ENCODE results near the gene G0S2.
"Not testable (repeated sequence)": the region's sequence is repeated elsewhere in the genome, so short reads cannot be mapped to it uniquely, and the experiment has no call there.

G0S2 gene

DNA sequence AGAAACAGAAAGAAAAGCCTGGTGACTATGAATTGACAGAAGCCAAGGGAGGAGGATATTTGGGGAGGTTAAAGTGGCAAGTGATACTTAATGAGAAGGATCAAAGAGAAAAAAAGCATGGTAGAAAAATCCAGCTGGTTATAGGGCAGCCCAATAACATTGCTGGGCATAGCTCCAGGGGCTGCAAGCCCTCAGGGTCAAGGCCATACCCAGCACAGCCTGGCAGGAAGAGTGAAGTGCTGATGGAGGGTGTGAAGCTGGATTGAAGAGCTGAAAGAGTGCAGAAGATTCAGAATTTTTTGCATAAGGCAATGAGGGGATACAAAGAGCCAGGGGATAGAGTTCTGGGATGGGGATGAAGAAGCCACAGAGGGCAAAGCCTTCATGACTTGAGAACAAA lies 21.5 kb downstream of the G0S2 start:
- Histone ChIP-seq H2AFZ (ENCODE audit: low read depth, low read length) (no peak overlapping the region), H3K14ac (ENCODE audit: low read length in 2 of 2) (no peak overlapping the region), H4K8ac (ENCODE audit: low read length) (no peak overlapping the region), H3K27ac (ENCODE audit: low read length, poor library complexity, severe bottlenecking) (no peak overlapping the region), H2BK15ac (ENCODE audit: low read depth, poor library complexity, severe bottlenecking) (no peak overlapping the region), H2BK120ac (ENCODE audit: low read depth, low read length) (no peak overlapping the region), H3K36me3 (ENCODE audit: control insufficient read depth in 1 of 2, insufficient read depth in 2 of 2, low read depth in 1 of 2, low read length in 2 of 2) (no peaks in the 10 kb centered on the region), H2AK5ac (ENCODE audit: low read length, severe bottlenecking) (no peak overlapping the region), H3K4me3 (ENCODE audit: insufficient read depth in 1 of 2, low read depth in 1 of 2, low read length in 2 of 2) (no peak overlapping the region), H2BK5ac (ENCODE audit: low read depth, low read length, poor library complexity, severe bottlenecking) (no peak overlapping the region), H3K9me3 (ENCODE audit: control insufficient read depth, low read length) (no peaks in the 10 kb centered on the region), H3K9ac (ENCODE audit: low read length) (no peak overlapping the region), H4K91ac (ENCODE audit: low read length) (no peak overlapping the region), H3K4me1 (ENCODE audit: control insufficient read depth, insufficient read depth, low read depth, low read length) (no peaks in the 10 kb centered on the region), H3K27me3 (ENCODE audit: control insufficient read depth in 1 of 2, insufficient read depth in 1 of 2, low read length in 2 of 2) (peaks cover 10 to 45% of the 10 kb centered on the region in 2 experiments), H3K4ac (ENCODE audit: low read depth in 1 of 2, low read length in 2 of 2) (no peak overlapping the region), H3K79me1 (replicated peaks; ENCODE audit: low read length, poor library complexity, severe bottlenecking) (no peaks in the 10 kb centered on the region), H3K23ac (ENCODE audit: low read length in 2 of 2) (no peak overlapping the region), H2BK12ac (ENCODE audit: low read length in 2 of 2) (no peak overlapping the region), H3K4me2 (ENCODE audit: low read length, poor library complexity, severe bottlenecking) (no peak overlapping the region), H3K18ac (ENCODE audit: low read depth in 1 of 2, low read length in 2 of 2) (no peak overlapping the region)
- no peak for DNase-seq

DNA sequence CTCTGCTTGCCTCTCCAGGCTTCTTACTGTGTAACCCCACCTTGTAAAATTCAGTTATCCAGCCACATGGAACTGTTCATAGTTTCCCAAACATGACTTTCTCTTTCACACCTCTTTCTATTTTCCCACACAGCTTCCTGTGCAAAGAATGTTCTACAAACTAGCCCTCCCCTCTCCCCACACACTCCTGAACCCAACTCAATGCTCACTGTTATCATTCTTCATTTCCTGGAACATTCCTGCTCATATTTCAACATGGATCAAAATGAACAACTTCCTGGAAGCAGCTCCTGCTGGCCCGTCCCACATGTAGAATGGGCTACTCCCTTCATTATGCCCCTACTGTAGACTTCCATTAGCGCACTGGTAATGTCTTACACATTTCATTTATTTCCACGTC lies 21.9 kb downstream of the G0S2 start:
- Histone ChIP-seq H2BK15ac (ENCODE audit: low read depth, poor library complexity, severe bottlenecking) (no peak overlapping the region), H3K36me3 (ENCODE audit: control insufficient read depth in 1 of 2, insufficient read depth in 2 of 2, low read depth in 1 of 2, low read length in 2 of 2) (no peaks in the 10 kb centered on the region), H3K9me3 (ENCODE audit: control insufficient read depth, low read length) (no peaks in the 10 kb centered on the region), H3K9ac (ENCODE audit: low read length) (no peak overlapping the region), H2AK5ac (ENCODE audit: low read length, severe bottlenecking) (no peak overlapping the region), H2BK120ac (ENCODE audit: low read depth, low read length) (no peak overlapping the region), H3K4me1 (ENCODE audit: control insufficient read depth, insufficient read depth, low read depth, low read length) (no peaks in the 10 kb centered on the region), H3K23ac (ENCODE audit: low read length in 2 of 2) (no peak overlapping the region), H3K27me3 (ENCODE audit: control insufficient read depth in 1 of 2, insufficient read depth in 1 of 2, low read length in 2 of 2) (peaks cover 10 to 49% of the 10 kb centered on the region in 2 experiments), H2BK12ac (ENCODE audit: low read length in 2 of 2) (no peak overlapping the region), H4K8ac (ENCODE audit: low read length) (no peak overlapping the region), H3K4ac (ENCODE audit: low read depth in 1 of 2, low read length in 2 of 2) (no peak overlapping the region), H3K4me2 (ENCODE audit: low read length, poor library complexity, severe bottlenecking) (no peak overlapping the region), H3K27ac (ENCODE audit: low read length, poor library complexity, severe bottlenecking) (no peak overlapping the region), H3K14ac (ENCODE audit: low read length in 2 of 2) (no peak overlapping the region), H2AFZ (ENCODE audit: low read depth, low read length) (no peak overlapping the region), H2BK5ac (ENCODE audit: low read depth, low read length, poor library complexity, severe bottlenecking) (no peak overlapping the region), H3K79me1 (replicated peaks; ENCODE audit: low read length, poor library complexity, severe bottlenecking) (no peaks in the 10 kb centered on the region), H3K18ac (ENCODE audit: low read depth in 1 of 2, low read length in 2 of 2) (no peak overlapping the region), H4K91ac (ENCODE audit: low read length) (no peak overlapping the region), H3K4me3 (ENCODE audit: insufficient read depth in 1 of 2, low read depth in 1 of 2, low read length in 2 of 2) (no peak overlapping the region)
- WGBS: 80% methylated on average over 1 of the region's 3 CpGs
- no peak for DNase-seq

DNA sequence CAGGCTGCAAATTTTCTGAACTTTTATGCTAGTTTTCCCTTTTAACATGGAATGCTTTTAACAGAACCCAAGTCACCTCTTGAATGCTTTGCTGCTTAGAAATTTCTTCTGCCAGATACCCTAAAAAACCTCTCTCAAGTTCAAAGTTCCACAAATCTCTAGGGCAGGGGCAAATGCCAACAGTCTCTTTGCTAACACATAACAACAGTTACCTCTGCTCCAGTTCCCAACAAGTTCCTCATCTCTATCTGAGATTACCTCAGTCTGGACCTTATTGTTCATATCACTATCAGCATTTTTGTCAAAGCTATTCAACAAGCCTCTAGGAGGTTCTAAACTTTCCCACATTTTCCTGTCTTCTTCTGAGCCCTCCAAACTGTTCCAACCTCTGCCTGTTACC lies 25.5 kb downstream of the G0S2 start:
- H3K4me2 ChIP-seq (ENCODE audit: low read length, poor library complexity, severe bottlenecking); H3K79me1 ChIP-seq (replicated peaks; ENCODE audit: low read length, poor library complexity, severe bottlenecking); H3K4me3 ChIP-seq (ENCODE audit: insufficient read depth in 1 of 2, low read depth in 1 of 2, low read length in 2 of 2); H3K9me3 ChIP-seq (ENCODE audit: control insufficient read depth, low read length); H3K4ac ChIP-seq (ENCODE audit: low read depth in 1 of 2, low read length in 2 of 2); H4K8ac ChIP-seq (ENCODE audit: low read length); H2BK5ac ChIP-seq (ENCODE audit: low read depth, low read length, poor library complexity, severe bottlenecking); H2BK120ac ChIP-seq (ENCODE audit: low read depth, low read length); H3K9ac ChIP-seq (ENCODE audit: low read length); H3K18ac ChIP-seq (ENCODE audit: low read depth in 1 of 2, low read length in 2 of 2); H4K91ac ChIP-seq (ENCODE audit: low read length); H3K27ac ChIP-seq (ENCODE audit: low read length, poor library complexity, severe bottlenecking); H2AFZ ChIP-seq (ENCODE audit: low read depth, low read length); H2BK15ac ChIP-seq (ENCODE audit: low read depth, poor library complexity, severe bottlenecking); H3K23ac ChIP-seq (ENCODE audit: low read length in 2 of 2); DNase-seq; H3K14ac ChIP-seq (ENCODE audit: low read length in 2 of 2); H3K36me3 ChIP-seq (ENCODE audit: control insufficient read depth in 1 of 2, insufficient read depth in 2 of 2, low read depth in 1 of 2, low read length in 2 of 2); H2AK5ac ChIP-seq (ENCODE audit: low read length, severe bottlenecking); H3K4me1 ChIP-seq (ENCODE audit: control insufficient read depth, insufficient read depth, low read depth, low read length); H2BK12ac ChIP-seq (ENCODE audit: low read length in 2 of 2): not testable (repeated sequence)
- H3K27me3 ChIP-seq (ENCODE audit: control insufficient read depth in 1 of 2, insufficient read depth in 1 of 2, low read length in 2 of 2): peaks cover 0 to 38% of the 10 kb centered on the region in 2 experiments

DNA sequence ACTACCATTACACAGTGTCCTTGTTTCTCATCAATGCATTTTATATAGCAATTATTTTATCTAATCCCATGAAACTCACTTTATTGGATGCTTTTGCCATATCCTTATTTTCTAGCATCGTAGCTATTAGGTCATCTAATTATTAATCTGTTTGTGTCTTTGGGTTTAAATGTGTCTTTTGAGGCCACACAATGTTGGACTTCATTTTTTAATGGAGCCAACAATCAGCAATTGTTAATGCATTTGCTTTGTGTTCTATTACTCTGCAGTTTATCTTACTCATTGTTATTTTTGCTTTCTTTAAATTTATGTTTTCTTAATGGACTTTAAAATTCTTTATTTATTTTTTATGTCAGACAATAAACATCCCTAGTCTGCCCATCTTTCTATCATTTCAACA lies 27.6 kb downstream of the G0S2 start:
- no peak overlapping the region for H3K4ac ChIP-seq (ENCODE audit: low read depth in 1 of 2, low read length in 2 of 2)

More for the DNA sequence above, 27.6 kb downstream of the G0S2 start:
- H2BK15ac ChIP-seq (ENCODE audit: low read depth, poor library complexity, severe bottlenecking): no peak overlapping the region
- H4K91ac ChIP-seq (ENCODE audit: low read length): no peak overlapping the region
- H3K4me1 ChIP-seq (ENCODE audit: control insufficient read depth, insufficient read depth, low read depth, low read length): no peaks in the 10 kb centered on the region
- H3K4me2 ChIP-seq (ENCODE audit: low read length, poor library complexity, severe bottlenecking): no peak overlapping the region
- H3K9ac ChIP-seq (ENCODE audit: low read length): no peak overlapping the region
- whole genome bisulfite sequencing: 100% methylated on average over 1 of the region's 1 CpG
- no peak for DNase-seq
- H2BK5ac ChIP-seq (ENCODE audit: low read depth, low read length, poor library complexity, severe bottlenecking): no peak overlapping the region
- no peak overlapping the region for H2BK120ac ChIP-seq (ENCODE audit: low read depth, low read length)
- H3K27ac ChIP-seq (ENCODE audit: low read length, poor library complexity, severe bottlenecking): no peak overlapping the region
- H3K4me3 ChIP-seq (ENCODE audit: insufficient read depth in 1 of 2, low read depth in 1 of 2, low read length in 2 of 2): no peak overlapping the region
- no peak overlapping the region for H2AK5ac ChIP-seq (ENCODE audit: low read length, severe bottlenecking)
- H3K14ac ChIP-seq (ENCODE audit: low read length in 2 of 2): no peak overlapping the region
- no peaks in the 10 kb centered on the region for H3K79me1 ChIP-seq (replicated peaks; ENCODE audit: low read length, poor library complexity, severe bottlenecking)
- no peaks in the 10 kb centered on the region for H3K9me3 ChIP-seq (ENCODE audit: control insufficient read depth, low read length)
- H3K27me3 ChIP-seq (ENCODE audit: control insufficient read depth in 1 of 2, insufficient read depth in 1 of 2, low read length in 2 of 2): peaks cover 0 to 38% of the 10 kb centered on the region in 2 experiments
- H3K36me3 ChIP-seq (ENCODE audit: control insufficient read depth in 1 of 2, insufficient read depth in 2 of 2, low read depth in 1 of 2, low read length in 2 of 2): peaks cover 0 to 15% of the 10 kb centered on the region in 2 experiments
- no peak overlapping the region for H2BK12ac ChIP-seq (ENCODE audit: low read length in 2 of 2)
- H3K18ac ChIP-seq (ENCODE audit: low read depth in 1 of 2, low read length in 2 of 2): no peak overlapping the region
- no peak overlapping the region for H3K23ac ChIP-seq (ENCODE audit: low read length in 2 of 2)
- H4K8ac ChIP-seq (ENCODE audit: low read length): no peak overlapping the region
- no peak overlapping the region for H2AFZ ChIP-seq (ENCODE audit: low read depth, low read length)

Data from mesenchymal stem cell (in vitro differentiated cells and primary cell).